ENCODE measurements around the gene VAMP2.

Gene VAMP2

DNA sequence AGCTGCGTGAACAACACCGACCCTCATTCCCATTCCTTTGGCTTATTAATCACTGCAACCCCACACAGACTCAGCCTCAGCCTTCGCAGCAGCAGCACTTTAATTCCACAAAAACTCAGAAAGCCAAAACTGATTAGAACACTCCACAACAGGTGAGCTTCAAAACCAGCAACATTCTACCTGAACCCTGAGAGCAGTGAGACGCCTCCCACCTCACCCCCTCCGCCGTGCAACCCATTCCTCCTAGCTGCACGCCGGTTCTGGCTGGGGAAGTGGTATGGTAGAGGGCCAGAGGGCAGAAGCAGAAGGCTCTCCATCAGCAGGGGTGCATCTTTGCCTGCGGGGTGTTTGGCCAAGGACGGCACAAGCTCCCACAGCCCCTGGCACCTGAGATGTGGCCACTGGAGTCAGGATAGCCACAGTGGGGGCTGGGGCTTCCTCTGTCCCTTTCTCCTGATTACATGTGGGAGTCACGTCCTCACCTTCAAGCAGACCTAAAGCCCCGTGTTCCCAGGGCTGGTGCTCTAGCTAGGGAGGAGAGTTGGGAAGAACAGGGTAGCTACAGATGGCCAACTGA lies 25.6 kb upstream of the VAMP2 start:
- H3K9me3 ChIP-seq (ENCODE audit: control insufficient read depth, insufficient read depth, low read depth, low read length) = no peaks in the 10 kb centered on the region
- peaks cover 15% of the 10 kb centered on the region for H3K27me3 ChIP-seq (ENCODE audit: control insufficient read depth, insufficient read depth, low read length)
- H3K36me3 ChIP-seq (ENCODE audit: control insufficient read depth, insufficient read depth, low read length) = no peaks in the 10 kb centered on the region
- peaks cover 16% of the 10 kb centered on the region for H3K4me1 ChIP-seq (ENCODE audit: control insufficient read depth, insufficient read depth, low read length)
- peak overlapping the region; percentile 77 for H3K4me3 ChIP-seq (ENCODE audit: low read depth, low read length)
- H3K27ac ChIP-seq (ENCODE audit: low read depth, low read length) = no peak overlapping the region
- H3K9ac ChIP-seq (ENCODE audit: low read length) = peak overlapping the region; percentile 0

DNA sequence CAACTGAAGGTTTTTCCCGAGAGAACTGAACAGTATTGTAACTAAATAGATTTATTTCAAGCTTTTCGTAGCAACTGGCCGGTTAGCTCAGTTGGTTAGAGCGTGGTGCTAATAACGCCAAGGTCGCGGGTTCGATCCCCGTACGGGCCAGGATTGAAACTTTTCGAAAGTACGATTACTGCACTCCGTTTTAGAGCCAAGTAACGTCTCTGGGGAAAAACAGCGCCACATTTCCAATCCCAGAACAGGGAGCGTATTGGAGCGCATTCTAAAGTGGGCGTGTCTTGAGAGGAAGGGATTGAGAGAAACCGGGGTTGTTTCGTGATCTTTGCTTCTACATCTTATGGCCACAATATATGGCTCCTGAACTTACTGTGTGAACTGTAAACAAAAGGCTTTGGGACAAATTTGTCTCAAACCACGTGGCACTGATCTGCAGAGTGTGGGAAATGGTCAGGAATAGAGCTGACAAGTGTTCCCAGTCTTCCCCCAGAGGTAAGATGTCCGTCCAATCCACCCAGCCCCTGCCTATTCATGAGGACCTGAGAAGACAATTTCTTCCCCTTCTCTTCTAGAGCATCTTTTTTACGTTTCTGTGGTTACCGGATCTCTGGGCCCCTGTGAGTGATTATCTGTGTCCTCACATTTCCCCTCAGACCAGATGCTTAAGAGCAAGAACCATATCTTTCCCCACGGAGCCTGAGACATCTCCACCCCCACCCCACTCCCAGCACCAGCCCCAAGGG lies 24.9 kb upstream of the VAMP2 start:
- peaks cover 16% of the 10 kb centered on the region for H3K4me1 ChIP-seq (ENCODE audit: control insufficient read depth, insufficient read depth, low read length)
- no peak overlapping the region; the same call in 1 of the 2 replicates for H3K27ac ChIP-seq (ENCODE audit: low read depth, low read length)
- H3K36me3 ChIP-seq (ENCODE audit: control insufficient read depth, insufficient read depth, low read length) = no peaks in the 10 kb centered on the region
- H3K4me3 ChIP-seq (ENCODE audit: low read depth, low read length) = peak overlapping the region; percentile 77
- H3K27me3 ChIP-seq (ENCODE audit: control insufficient read depth, insufficient read depth, low read length) = peaks cover 15% of the 10 kb centered on the region
- H3K9me3 ChIP-seq (ENCODE audit: control insufficient read depth, insufficient read depth, low read depth, low read length) = no peaks in the 10 kb centered on the region
- peak overlapping the region; percentile 78 for H3K9ac ChIP-seq (ENCODE audit: low read length)

DNA sequence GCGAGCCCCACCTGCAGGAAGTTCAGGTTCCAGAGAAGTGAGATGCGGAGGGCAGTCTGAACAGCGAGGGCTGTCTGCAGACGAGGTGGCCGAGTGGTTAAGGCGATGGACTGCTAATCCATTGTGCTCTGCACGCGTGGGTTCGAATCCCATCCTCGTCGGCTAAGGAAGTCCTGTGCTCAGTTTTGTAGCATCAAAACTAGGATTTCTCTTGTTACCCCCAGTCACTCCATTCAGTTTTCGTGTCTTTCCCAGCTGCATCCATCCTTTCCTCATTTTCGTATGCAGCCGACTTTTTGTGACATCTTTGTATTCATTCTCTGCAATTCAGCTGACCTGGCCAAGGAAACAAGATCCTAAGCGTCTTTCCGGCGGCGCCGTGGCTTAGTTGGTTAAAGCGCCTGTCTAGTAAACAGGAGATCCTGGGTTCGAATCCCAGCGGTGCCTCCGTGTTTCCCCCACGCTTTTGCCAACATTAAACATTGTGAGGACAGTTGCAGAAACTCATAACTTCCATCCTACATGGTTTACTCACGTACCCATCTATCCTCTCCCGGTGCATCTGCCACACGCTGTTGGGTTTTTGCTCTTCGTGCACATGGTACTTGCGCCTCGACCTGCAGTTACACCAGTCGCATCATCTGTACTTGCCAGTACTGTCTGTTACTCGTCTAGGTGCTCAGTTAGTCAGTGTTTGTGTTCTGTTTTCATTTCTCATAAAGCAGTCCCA lies 24.2 kb upstream of the VAMP2 start:
- Histone ChIP-seq H3K9ac (ENCODE audit: low read length) (peak overlapping the region; percentile 78), H3K27me3 (ENCODE audit: control insufficient read depth, insufficient read depth, low read length) (peaks cover 15% of the 10 kb centered on the region), H3K4me1 (ENCODE audit: control insufficient read depth, insufficient read depth, low read length) (peaks cover 12% of the 10 kb centered on the region), H3K36me3 (ENCODE audit: control insufficient read depth, insufficient read depth, low read length) (no peaks in the 10 kb centered on the region), H3K9me3 (ENCODE audit: control insufficient read depth, insufficient read depth, low read depth, low read length) (no peaks in the 10 kb centered on the region), H3K27ac (ENCODE audit: low read depth, low read length) (no peak overlapping the region; the same call in 1 of the 2 replicates), H3K4me3 (ENCODE audit: low read depth, low read length) (peak overlapping the region; percentile 77)

DNA sequence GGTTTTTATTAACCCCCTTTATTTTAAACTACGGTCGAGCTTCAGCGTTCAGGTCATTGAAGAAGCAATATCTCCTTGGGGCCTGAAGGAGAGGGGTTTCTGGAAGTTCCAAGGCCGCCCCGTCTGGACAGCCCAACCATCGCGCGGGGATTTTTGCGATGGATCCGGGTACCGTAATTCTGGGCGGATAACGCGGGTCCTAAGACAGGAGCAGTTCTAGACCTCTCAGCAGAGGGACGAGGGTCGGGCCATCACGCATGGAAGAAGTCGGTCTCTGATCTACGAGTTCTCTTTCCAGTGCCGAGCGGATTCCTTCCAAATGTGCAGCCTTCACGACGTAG lies 23.7 kb upstream of the VAMP2 start:
- H3K27ac ChIP-seq (ENCODE audit: low read depth, low read length) = no peak overlapping the region
- H3K9me3 ChIP-seq (ENCODE audit: control insufficient read depth, insufficient read depth, low read depth, low read length) = no peaks in the 10 kb centered on the region
- peak overlapping the region; percentile 77 for H3K4me3 ChIP-seq (ENCODE audit: low read depth, low read length)
- peak overlapping the region; percentile 72 for H3K9ac ChIP-seq (ENCODE audit: low read length)
- no peaks in the 10 kb centered on the region for H3K36me3 ChIP-seq (ENCODE audit: control insufficient read depth, insufficient read depth, low read length)
- H3K4me1 ChIP-seq (ENCODE audit: control insufficient read depth, insufficient read depth, low read length) = peaks cover 10% of the 10 kb centered on the region
- peaks cover 15% of the 10 kb centered on the region for H3K27me3 ChIP-seq (ENCODE audit: control insufficient read depth, insufficient read depth, low read length)

DNA sequence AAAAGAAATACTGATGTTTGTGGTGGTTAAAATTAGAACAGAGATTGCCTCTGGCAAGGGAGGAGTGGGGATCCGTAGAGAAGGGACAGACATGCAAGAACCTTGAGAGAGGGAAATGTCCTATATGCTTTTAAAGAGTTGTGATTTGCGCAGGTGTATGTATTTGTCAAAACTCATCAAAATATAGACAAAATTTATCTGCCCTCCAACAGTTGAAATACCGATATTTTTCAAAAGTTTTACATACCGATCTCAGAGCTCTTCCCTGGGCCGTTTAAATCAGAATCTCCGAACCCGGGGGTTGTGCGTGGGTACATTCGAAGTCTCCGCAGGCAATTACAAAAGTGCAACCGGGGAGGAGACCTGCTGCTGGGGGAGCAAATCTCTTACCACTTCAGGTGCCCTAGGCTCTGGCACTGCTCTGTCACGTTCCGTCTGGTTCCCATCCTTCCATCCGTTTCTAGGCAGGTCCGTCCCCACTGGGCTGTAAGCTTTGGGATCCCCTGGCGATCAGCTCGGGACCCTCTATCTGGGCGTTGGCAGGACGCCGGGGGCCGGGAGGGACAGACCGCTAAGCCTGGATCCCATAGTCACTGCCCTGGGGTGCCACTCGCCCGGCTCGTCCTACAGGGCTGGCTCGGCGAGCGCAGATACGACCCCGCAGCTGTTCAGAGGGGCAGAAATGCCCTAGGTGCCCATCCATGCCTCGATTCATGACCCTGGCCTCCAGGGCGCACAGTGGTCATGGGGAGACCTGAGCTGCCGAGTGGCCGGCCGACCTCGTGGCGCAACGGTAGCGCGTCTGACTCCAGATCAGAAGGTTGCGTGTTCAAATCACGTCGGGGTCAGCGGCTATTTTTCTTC lies 23.1 kb upstream of the VAMP2 start:
- Histone ChIP-seq H3K4me3 (ENCODE audit: low read depth, low read length) (peak overlapping the region; percentile 77), H3K9ac (ENCODE audit: low read length) (peak overlapping the region; percentile 72), H3K36me3 (ENCODE audit: control insufficient read depth, insufficient read depth, low read length) (no peaks in the 10 kb centered on the region), H3K27me3 (ENCODE audit: control insufficient read depth, insufficient read depth, low read length) (peaks cover 15% of the 10 kb centered on the region), H3K4me1 (ENCODE audit: control insufficient read depth, insufficient read depth, low read length) (peaks cover 10% of the 10 kb centered on the region), H3K9me3 (ENCODE audit: control insufficient read depth, insufficient read depth, low read depth, low read length) (no peaks in the 10 kb centered on the region), H3K27ac (ENCODE audit: low read depth, low read length) (no peak overlapping the region)

DNA sequence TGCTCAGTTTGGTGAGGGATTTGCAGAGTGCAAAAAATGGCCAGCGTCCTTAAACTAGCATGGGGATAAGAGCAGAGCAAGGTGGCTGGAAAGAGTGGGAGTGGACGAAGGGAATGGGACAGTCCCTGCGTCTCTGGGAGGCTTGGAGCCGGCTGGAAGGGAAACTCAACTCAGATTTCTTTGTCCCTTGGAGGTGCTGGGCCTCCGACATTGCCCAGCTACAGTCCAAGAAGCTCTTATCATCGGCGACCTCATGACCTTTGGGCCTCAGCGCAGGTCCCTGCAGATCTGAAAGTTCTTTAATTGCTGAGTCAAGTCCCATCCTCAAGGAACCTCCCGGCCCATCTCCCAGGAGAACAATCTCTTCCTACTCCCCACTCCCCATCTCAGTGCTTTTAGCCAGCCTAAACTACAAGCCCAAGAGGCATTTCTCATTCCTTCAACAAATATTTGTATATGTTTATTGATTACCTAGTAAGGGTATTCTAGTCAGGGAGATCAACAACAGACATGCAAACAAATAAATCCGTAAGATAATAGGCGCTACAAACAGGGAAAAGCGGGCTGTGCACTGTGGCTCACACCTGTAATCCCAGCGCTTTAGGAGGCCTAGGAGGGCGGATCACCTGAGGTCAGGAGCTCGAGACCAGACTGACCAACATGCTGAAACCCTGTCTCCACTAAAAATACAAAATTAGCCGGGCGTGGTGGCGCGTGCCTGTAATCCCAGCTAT lies 14.4 kb upstream of the VAMP2 start:
- H3K36me3 ChIP-seq (ENCODE audit: control insufficient read depth, insufficient read depth, low read length) = no peaks in the 10 kb centered on the region
- no peaks in the 10 kb centered on the region for H3K9me3 ChIP-seq (ENCODE audit: control insufficient read depth, insufficient read depth, low read depth, low read length)
- no peaks in the 10 kb centered on the region for H3K27me3 ChIP-seq (ENCODE audit: control insufficient read depth, insufficient read depth, low read length)
- H3K27ac ChIP-seq (ENCODE audit: low read depth, low read length) = peak overlapping the region; percentile 62; the same call in 1 of the 2 replicates
- peak overlapping the region; percentile 86 for H3K4me3 ChIP-seq (ENCODE audit: low read depth, low read length)
- peak overlapping the region; percentile 93 for H3K9ac ChIP-seq (ENCODE audit: low read length)
- peaks cover 24% of the 10 kb centered on the region for H3K4me1 ChIP-seq (ENCODE audit: control insufficient read depth, insufficient read depth, low read length)

DNA sequence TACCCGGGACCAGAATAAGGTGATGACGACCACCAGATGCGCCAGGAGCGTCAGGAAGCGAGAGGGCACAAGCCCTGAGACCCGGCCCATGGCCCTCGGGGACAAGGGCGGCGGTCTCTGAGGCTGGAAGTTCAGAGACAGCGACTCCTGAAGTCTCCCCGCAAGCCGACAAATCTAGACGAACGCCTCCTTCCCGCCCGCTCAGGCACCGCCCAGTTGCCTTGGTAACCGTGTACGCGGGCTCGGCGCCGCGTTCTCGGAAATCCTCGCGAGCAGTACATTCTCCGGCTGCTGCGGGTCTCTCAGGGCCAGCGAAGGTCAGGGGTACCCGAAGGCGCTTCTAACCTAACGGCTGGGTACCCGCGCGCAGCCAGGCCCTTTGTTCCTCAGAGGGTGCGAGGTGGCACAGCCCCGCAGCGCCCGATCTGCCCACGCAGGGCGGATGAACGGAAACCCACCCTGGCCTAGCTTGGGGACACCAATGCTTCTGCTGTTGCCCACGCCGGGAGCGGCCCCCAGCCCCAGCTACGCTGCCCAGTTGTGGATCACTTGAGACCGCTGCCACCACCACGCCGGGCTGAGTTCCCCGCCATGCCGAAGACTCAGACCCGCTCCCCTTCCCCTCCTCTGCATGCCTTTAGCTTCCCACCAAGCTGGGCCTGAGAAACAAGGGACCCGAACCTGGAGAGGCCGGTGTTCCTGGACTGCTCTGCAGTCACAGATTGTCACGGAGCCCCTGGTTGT lies 13.6 kb upstream of the VAMP2 start, which contains the start of gene TMEM107:
Gene TMEM107, minus strand, starts transcription at position 184 of the 744 bp plus-strand sequence. Its CDS starts 94 bp downstream, at position 90.
- peaks cover 24% of the 10 kb centered on the region for H3K4me1 ChIP-seq (ENCODE audit: control insufficient read depth, insufficient read depth, low read length)
- peak within 1 kb of the TSS; percentile 62; the same call in 1 of the 2 replicates for H3K27ac ChIP-seq (ENCODE audit: low read depth, low read length)
- no peaks in the 10 kb centered on the region for H3K36me3 ChIP-seq (ENCODE audit: control insufficient read depth, insufficient read depth, low read length)
- H3K9ac ChIP-seq (ENCODE audit: low read length) = peak within 1 kb of the TSS; percentile 93
- H3K27me3 ChIP-seq (ENCODE audit: control insufficient read depth, insufficient read depth, low read length) = no peaks in the 10 kb centered on the region
- no peaks in the 10 kb centered on the region for H3K9me3 ChIP-seq (ENCODE audit: control insufficient read depth, insufficient read depth, low read depth, low read length)
- peak within 1 kb of the TSS; percentile 86 for H3K4me3 ChIP-seq (ENCODE audit: low read depth, low read length)

DNA sequence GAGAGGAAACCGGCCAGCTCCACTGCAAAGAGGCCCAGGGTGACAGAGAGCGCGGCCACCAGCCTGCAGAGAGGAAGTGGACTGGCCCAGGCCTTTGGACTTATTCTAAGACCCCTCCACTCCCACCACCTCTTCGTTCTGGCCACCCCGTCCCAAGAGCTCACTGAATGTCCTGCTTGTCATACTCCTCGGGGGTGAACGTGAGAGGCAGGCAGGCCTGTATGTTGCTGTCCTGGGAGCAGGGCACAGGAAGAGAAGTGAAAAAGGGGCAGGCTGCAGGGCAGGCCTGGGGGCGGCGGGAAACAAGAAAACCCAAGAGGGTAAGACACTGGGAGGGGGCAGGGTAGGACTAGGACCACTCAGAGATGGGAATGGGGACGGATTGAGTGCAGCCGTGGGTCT lies 13.0 kb upstream of the VAMP2 start:
- peaks cover 24% of the 10 kb centered on the region for H3K4me1 ChIP-seq (ENCODE audit: control insufficient read depth, insufficient read depth, low read length)

DNA sequence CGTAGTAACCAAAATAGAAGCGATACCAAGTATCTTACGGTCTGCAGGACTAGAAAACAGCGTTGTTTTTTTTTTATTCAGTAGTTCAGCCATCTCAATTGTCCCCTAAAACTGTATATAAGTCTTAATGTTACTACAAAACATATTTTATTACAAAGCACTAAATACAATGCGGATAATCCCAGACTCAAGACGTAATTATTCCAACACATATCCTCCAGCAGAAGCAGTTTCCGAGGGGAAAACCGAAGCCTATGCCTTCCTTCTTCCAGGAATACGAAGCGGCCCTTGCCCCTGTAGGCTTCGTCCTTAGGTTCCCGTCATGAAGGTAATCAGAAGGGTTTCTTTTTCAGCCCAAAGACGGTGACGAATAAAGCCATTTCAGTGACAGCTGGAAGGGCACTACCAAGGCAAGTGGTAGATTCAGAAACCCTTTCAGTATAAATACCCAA lies 11.1 kb upstream of the VAMP2 start:
- Histone ChIP-seq H3K36me3 (ENCODE audit: control insufficient read depth, insufficient read depth, low read length) (no peaks in the 10 kb centered on the region), H3K27ac (ENCODE audit: low read depth, low read length) (peak overlapping the region; percentile 98), H3K4me3 (ENCODE audit: low read depth, low read length) (peak overlapping the region; percentile 68), H3K9ac (ENCODE audit: low read length) (peak overlapping the region; percentile 98), H3K4me1 (ENCODE audit: control insufficient read depth, insufficient read depth, low read length) (peaks cover 24% of the 10 kb centered on the region), H3K9me3 (ENCODE audit: control insufficient read depth, insufficient read depth, low read depth, low read length) (no peaks in the 10 kb centered on the region), H3K27me3 (ENCODE audit: control insufficient read depth, insufficient read depth, low read length) (no peaks in the 10 kb centered on the region)

More for the DNA sequence above, 13.0 kb upstream of the VAMP2 start:
- no peaks in the 10 kb centered on the region for H3K27me3 ChIP-seq (ENCODE audit: control insufficient read depth, insufficient read depth, low read length)
- no peaks in the 10 kb centered on the region for H3K36me3 ChIP-seq (ENCODE audit: control insufficient read depth, insufficient read depth, low read length)
- H3K9ac ChIP-seq (ENCODE audit: low read length) = peak overlapping the region; percentile 93
- peak overlapping the region; percentile 86 for H3K4me3 ChIP-seq (ENCODE audit: low read depth, low read length)
- no peak overlapping the region for H3K27ac ChIP-seq (ENCODE audit: low read depth, low read length)
- H3K9me3 ChIP-seq (ENCODE audit: control insufficient read depth, insufficient read depth, low read depth, low read length) = no peaks in the 10 kb centered on the region

Data from HUES6 (cell line).